Aorta (tissue), 5 donors: Measurements from ENCODE around the gene CNPPD1. TPM values are rescaled to one million over a fixed set of nuclear protein-coding genes. Genes with fewer than 3 reads are reported as not detected.
A peak's percentile ranks its signal among the peaks of the same experiment; 100 is the strongest.

Experiments used
- ATAC-seq: fragments of 200-7000 bp; cut with Tn5 transposase; one replicate; pipeline ENCODE4 v1.9.1; 2022; ENCODE audit warnings: moderate library complexity; ENCODE audit not compliant: low FRiP score
- DNase-seq, 2 donors: peaks; one replicate each; pipeline ENCODE4 v3.0.0-alpha.2; 2020
- H3K27ac ChIP-seq, 2 donors: one replicate each; pipeline ENCODE4 v1.5.1; 2013; ENCODE audit warnings: low read length in 2 of 2, mild to moderate bottlenecking in 2 of 2, moderate library complexity in 2 of 2, control low read depth in 1 of 2, inconsistent platforms in 1 of 2, low read depth in 1 of 2
- H3K27me3 ChIP-seq, 2 donors: one replicate each; pipeline ENCODE4 v1.6.1; 2013; ENCODE audit warnings: control low read depth in 1 of 2, low read length in 1 of 2, mild to moderate bottlenecking in 1 of 2, moderate library complexity in 1 of 2; ENCODE audit not compliant: insufficient read depth in 2 of 2, control insufficient read depth in 1 of 2
- H3K36me3 ChIP-seq, 2 donors: one replicate each; pipeline ENCODE4 v1.6.1; 2013; ENCODE audit warnings: control low read depth in 1 of 2, low read length in 1 of 2, mild to moderate bottlenecking in 1 of 2; ENCODE audit not compliant: insufficient read depth in 2 of 2, control insufficient read depth in 1 of 2
- H3K4me1 ChIP-seq, 2 donors: one replicate each; pipeline ENCODE4 v1.6.1; 2013; ENCODE audit warnings: low read length in 2 of 2, control low read depth in 1 of 2, mild to moderate bottlenecking in 1 of 2, moderate library complexity in 1 of 2; ENCODE audit not compliant: insufficient read depth in 2 of 2, control insufficient read depth in 1 of 2
- H3K4me3 ChIP-seq, 2 donors: one replicate each; pipeline ENCODE4 v1.5.1; 2013; ENCODE audit warnings: low read length in 2 of 2, control low read depth in 1 of 2, mild to moderate bottlenecking in 1 of 2
- H3K9me3 ChIP-seq: one replicate; pipeline ENCODE4 v1.6.1; 2013; ENCODE audit warnings: mild to moderate bottlenecking, low read length; ENCODE audit not compliant: control insufficient read depth
- WGBS, 2 donors: extraction: QIAGEN DNeasy Blood & Tissue Kit; methylation state at CpG; one replicate each; pipeline ENCODE4 v1.1.7; 2013; 5-methylcytosine and 5-hydroxymethylcytosine counted together
- intact Hi-C, 2 donors: fragments of 100-400 bp; cut with DNase I; formaldehyde crosslinking; loops; one replicate each; pipeline versions ENCODE4 v1.14.2 to v1.15.0; 2022
- polyA plus RNA-seq, 2 donors: library from polyadenylated mRNA; stranded (reverse); fragments of 200-250 nt; gene quantifications; one replicate each; pipeline ENCODE4 v1.2.3, GENCODE V29; 2013
- total RNA-seq, 2 donors: library from RNA; stranded (reverse); fragmentation: NEBNext Ultra II Directional; extraction: Animal tissue kit (Norgen Biotek cat#: 25700); gene quantifications; one replicate each; pipeline ENCODE4 v1.2.1, GENCODE V29; 2021
- donor health status: healthy with polysubstance abuse.
- donor health status: Bipolar disorder and iron deficiency.
- donor health status: DM: no; HTN: no; CAD: no.
- donor health status: DM: no; HTN: no; CAD: no.
- donor health status: DM: yes; HTN: yes; CAD: no.

The CNPPD1 gene
- total and polyA plus RNA-seq, 4 donors: 23.9 to 52.3 (median 43.5) TPM

DNA sequence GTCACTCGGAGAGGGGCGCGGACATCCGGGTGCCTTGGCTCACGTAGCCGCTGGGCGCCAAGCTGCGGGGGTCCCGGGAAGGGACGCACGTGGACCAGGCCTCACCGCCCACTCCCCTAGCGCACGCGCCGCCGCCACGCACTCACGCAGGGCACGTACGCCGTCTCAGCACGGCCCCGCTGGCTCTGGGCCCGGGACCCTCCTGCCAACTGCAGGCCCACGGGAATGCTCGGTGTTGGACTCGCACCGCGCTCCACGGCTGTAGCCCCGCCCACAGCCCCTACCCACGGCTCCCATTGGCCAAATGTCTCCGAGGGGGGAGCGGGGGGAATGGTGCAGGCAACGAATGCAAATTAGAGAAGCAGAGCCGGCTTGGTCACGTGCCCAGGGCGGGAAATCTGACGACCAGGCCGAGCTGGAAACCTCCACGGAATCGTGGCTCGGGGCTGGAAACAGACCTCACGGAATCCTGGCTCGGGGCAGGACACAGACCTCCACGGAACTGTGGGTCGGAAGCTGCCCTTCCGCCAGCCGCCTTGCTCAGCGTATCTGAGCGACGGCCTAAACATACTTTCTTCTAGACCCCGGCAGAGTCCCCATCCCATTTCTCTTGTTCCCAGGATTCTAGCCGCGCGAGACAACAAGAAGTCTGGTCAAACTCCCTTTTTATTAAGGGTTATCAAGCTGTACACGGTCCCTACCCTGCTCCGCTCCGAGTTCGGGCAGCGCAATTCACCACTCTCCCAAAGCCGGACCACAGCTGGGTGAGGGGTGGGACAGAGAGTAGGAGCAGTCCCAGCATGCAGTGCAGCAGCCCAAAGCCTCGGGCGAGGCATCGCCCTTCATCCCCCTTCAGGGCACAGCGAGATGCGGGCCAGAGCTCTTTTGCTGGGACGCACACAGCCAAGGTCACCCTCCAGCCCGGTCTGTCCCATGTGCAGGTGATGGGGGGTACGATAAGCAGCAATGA lies 42.3 kb upstream of the CNPPD1 start, which contains the start of gene ABCB6:
TSS of gene ABCB6 (minus strand) at position 227 of the 970 bp plus-strand sequence. CDS start 285 bp downstream, outside the sequence.
- peaks cover 0 to 9% of the 10 kb centered on the region in 2 donors for H3K36me3 ChIP-seq
- no peaks in the 10 kb centered on the region for H3K4me1 ChIP-seq
- peak; percentile 95 for ATAC-seq
- peak; percentile 98 to 99 for DNase-seq
- 3 to 5% methylated on average over 71 of the region's 71 CpGs for WGBS, 2 donors
- peak within 1 kb of the TSS in 1 of 2 donors; percentile 96 for H3K27ac ChIP-seq
- H3K9me3 ChIP-seq: no peaks in the 10 kb centered on the region
- intact Hi-C loops: loop anchor here in 1 of 2 donors (2.0 kb wide), 3 partner anchors 34 to 58 kb away; partner anchors contain the start of genes CNPPD1, NHEJ1, TUBA4A and TUBA4B
- H3K27me3 ChIP-seq: no peaks in the 10 kb centered on the region
- peak within 1 kb of the TSS; percentile 1 to 31 for H3K4me3 ChIP-seq

DNA sequence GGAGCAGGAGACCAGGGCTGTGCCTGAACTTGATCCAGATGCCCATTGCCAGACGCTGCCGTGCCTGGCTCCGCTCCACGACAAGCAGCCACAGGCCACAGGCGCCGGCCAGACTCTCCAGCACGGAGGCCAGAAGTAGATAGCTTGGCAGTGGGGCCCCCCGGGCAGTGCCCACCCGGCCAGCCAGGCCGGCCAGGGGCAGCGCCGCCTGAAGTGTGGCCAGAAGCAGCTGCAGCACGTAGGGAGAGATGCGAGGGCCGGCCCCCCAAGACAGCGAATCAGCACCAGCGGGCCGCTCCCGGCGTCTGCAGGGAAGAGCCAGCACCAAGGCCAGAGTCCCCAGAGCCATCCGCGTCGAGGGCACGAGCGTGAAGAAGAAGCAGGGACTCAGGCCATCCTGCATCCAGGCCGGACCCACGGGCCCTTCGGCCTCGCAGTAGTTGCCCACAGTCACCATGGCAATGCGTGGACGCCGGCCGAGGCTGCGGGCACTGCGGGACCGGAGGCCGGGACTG lies 41.5 kb upstream of the CNPPD1 start:
- peak overlapping the region; percentile 1 to 31 for H3K4me3 ChIP-seq
- ATAC-seq (peak; percentile 80), DNase-seq (peak; percentile 86 to 90)
- no peaks in the 10 kb centered on the region for H3K4me1 ChIP-seq
- WGBS, 2 donors: 0% methylated on average over 33 to 37 of the region's 37 CpGs
- intact Hi-C loops: loop anchor here in 1 of 2 donors (2.0 kb wide), 3 partner anchors 35 to 57 kb away; partner anchors contain the start of genes CNPPD1, NHEJ1, TUBA4A and TUBA4B
- H3K9me3 ChIP-seq: no peaks in the 10 kb centered on the region
- peaks cover 0 to 6% of the 10 kb centered on the region in 2 donors for H3K36me3 ChIP-seq
- peak overlapping the region in 1 of 2 donors; percentile 96 for H3K27ac ChIP-seq
- H3K27me3 ChIP-seq: no peaks in the 10 kb centered on the region

DNA sequence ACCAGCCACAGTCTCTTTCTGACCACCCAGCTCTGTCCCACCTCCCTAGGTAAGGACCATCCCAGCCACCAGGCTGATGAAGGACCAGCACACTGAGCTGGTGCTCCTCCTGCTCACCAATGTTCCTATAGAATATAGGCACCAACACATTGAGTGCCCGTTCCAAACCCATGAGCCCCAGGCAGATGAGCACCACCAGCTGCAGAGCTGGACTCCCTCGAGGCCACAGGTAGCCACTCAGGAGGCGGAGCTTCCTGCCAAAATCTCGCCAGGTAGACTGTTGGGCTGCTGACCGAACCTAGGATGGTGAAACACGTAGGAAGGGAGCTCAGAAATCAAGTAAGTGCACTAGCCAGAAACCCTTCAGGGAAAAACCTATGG lies 39.8 kb upstream of the CNPPD1 start:
- Histone ChIP-seq H3K36me3 (no peaks in the 10 kb centered on the region), H3K4me1 (no peaks in the 10 kb centered on the region), H3K9me3 (no peaks in the 10 kb centered on the region), H3K4me3 (no peak overlapping the region), H3K27me3 (no peaks in the 10 kb centered on the region), H3K27ac (no peak overlapping the region)
- DNase-seq: no peak
- 94 to 95% methylated on average over 6 of the region's 6 CpGs for WGBS, 2 donors
- intact Hi-C loops: no loop called here
- no peak for ATAC-seq

DNA sequence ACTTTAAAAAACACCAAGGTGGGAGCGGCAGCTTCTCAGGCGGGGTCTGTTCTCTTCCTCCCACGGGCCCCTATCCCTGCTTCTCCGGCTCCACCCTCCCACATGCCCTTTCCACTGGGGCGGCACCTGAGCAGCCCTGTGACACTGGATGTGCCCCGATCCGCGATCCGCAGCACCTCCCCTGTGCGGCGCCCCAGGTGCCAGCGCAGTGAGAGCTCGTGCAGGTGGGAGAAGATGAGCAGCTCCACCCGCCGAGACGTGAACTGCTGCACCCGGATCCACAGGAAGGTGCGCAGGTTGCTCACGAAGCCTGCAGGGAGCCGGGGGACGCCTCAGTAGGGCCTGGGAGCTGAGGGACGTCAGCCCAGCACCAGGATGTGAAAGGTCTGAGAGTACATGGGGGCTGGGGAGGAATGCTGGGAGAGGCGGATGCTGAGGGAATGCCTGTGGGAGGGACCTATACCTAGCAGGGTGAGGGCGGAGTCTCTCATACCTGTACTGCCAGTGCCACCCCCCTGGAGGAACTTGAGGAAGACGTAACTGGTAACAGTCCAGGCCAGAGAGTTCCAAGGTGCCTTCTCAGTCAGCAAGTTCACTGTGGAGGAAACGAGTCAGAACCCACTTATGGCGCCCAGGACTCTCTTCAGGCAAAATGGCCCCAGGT lies 39.3 kb upstream of the CNPPD1 start:
- no peak for ATAC-seq
- intact Hi-C loops: no loop called here
- Histone ChIP-seq H3K4me1 (no peaks in the 10 kb centered on the region), H3K9me3 (no peaks in the 10 kb centered on the region), H3K36me3 (no peaks in the 10 kb centered on the region), H3K4me3 (no peak overlapping the region), H3K27ac (no peak overlapping the region), H3K27me3 (no peaks in the 10 kb centered on the region)
- WGBS, 2 donors: 94 to 97% methylated on average over 27 of the region's 27 CpGs
- no peak for DNase-seq

DNA sequence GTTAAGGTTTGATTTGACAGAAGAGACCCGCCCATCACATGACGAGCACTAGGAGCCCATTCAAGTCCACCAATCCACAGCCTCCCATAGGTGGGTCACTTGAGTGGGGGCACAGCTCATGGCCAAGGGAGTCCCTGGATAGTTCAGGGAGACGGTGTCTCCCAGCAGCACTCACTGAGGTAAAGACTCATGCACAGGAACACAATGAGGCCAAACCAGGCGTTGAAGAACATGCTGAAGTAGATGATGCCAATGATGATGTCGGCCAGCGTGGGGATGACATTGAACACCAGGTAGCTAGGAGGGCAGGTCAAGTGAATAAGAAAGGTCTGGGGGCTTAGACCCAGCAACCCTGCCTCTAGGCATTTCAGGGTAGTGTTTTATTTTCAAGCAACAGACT lies 38.1 kb upstream of the CNPPD1 start:
- no peak for DNase-seq
- no peak for ATAC-seq
- no peak overlapping the region for H3K27ac ChIP-seq
- H3K4me1 ChIP-seq: no peaks in the 10 kb centered on the region
- peaks cover 0 to 2% of the 10 kb centered on the region in 2 donors for H3K36me3 ChIP-seq
- no peaks in the 10 kb centered on the region for H3K27me3 ChIP-seq
- WGBS, 2 donors: 93 to 94% methylated on average over 6 of the region's 6 CpGs
- H3K9me3 ChIP-seq: no peaks in the 10 kb centered on the region
- no peak overlapping the region for H3K4me3 ChIP-seq
- intact Hi-C loops: no loop called here

DNA sequence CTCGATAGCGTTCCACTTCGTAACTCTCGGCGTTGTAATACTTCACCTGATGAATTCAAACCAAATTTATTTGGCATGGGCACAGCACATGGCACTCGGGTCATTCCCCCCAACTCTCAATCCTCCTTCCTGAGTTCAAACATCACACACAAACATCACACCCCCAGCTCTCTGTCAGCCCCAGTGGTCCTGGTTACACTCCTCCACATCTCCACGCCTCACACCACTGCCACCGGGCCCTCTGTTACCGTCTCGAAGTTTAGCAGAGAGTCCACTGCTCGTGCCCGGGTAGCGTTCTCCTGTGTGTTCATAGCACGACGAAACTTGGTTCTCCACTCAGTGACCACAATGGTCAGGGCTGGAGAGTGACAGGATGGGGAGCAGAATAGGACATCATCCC lies 37.4 kb upstream of the CNPPD1 start:
- no peak overlapping the region for H3K27ac ChIP-seq
- ATAC-seq (no peak), DNase-seq (no peak)
- no peaks in the 10 kb centered on the region for H3K27me3 ChIP-seq
- H3K4me1 ChIP-seq: no peaks in the 10 kb centered on the region
- H3K4me3 ChIP-seq: no peak overlapping the region
- 95% methylated on average over 15 of the region's 15 CpGs for WGBS, 2 donors
- peaks cover 0 to 5% of the 10 kb centered on the region in 2 donors for H3K36me3 ChIP-seq
- H3K9me3 ChIP-seq: no peaks in the 10 kb centered on the region
- intact Hi-C loops: no loop called here

DNA sequence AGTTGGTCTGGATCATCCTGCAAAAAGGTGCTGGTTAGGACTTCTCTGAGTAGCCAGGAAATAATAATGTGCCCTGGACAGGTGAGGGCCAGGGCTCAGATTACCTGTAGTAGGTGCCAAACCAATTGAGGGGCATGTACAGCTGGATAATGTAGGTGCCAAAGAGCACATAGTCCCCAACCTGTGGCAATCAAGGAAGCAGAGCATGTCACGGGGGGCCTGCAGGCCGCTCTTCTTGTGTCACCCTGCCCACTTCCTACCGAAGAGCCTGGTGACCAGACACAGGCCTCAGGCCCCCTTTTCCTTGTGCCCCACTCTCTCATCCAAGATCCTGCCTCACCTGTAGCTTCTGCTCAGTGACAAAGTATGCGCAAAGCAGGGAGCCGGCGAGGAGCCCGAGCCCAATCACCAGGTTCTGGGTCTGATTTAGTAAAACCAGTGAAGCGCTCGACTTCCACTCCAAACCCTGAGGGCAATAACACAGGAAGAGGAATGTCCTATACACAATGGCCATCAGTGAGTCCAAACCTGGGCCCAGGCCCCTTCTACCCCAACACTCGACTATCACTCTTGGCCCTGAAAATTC lies 36.9 kb upstream of the CNPPD1 start:
- no peaks in the 10 kb centered on the region for H3K9me3 ChIP-seq
- DNase-seq: no peak
- no peak overlapping the region for H3K4me3 ChIP-seq
- H3K4me1 ChIP-seq: no peaks in the 10 kb centered on the region
- intact Hi-C loops: no loop called here
- WGBS, 2 donors: 96 to 97% methylated on average over 10 of the region's 10 CpGs
- H3K36me3 ChIP-seq: peaks cover 0 to 6% of the 10 kb centered on the region in 2 donors
- ATAC-seq: no peak
- H3K27me3 ChIP-seq: no peaks in the 10 kb centered on the region
- no peak overlapping the region for H3K27ac ChIP-seq

DNA sequence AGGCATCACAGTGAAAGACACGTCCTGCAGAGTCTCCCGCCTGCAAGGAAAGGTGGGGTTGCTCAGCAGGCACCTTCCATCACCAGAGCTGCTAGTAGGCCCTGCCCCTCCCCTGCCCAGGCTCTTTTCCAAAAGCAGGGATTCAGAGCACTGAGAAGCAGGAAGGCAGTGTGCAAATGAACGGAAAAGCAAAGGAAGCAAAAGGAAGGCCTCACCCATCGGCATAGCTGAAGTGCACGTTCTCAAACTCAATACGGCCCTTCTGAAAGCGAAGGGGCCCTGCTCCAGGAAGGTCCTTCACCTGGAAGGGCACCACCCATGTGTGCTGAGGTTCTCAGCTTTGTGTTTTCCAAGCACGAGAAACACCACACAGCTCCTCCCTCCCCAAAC lies 36.3 kb upstream of the CNPPD1 start:
- intact Hi-C loops: no loop called here
- ATAC-seq (no peak), DNase-seq (no peak)
- WGBS, 2 donors: 88 to 94% methylated on average over 8 of the region's 8 CpGs
- H3K4me3 ChIP-seq: no peak overlapping the region
- H3K4me1 ChIP-seq: no peaks in the 10 kb centered on the region
- H3K27ac ChIP-seq: no peak overlapping the region
- peaks cover 0 to 6% of the 10 kb centered on the region in 2 donors for H3K36me3 ChIP-seq
- no peaks in the 10 kb centered on the region for H3K9me3 ChIP-seq
- no peaks in the 10 kb centered on the region for H3K27me3 ChIP-seq
